ENCODE measurements around the gene UXS1.

The UXS1 gene

DNA sequence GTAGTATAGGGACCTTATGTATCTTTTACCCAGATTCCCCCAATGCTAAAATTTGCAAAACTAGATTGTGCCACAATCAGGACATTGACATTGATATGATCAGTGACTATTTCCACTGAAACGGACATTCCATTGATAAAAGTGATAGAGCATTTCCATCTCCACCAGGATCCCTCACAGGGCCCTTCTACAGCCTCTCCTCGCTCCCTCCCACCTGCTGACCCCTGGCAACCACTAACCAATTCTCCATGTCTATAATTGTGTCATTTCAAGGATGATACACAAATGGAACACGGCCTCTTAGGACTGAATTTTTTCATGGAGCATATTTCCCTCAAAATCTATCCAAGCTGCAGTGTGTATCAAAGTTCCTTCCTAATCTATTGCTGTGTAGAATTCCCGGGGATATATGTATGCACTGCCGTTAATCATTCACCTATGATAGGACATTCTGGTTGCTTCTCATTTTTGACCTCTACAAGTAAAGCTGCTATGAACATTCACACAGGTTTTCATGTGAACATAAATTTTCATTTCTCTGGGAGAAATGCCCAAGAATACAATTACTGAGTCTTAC lies 67.3 kb downstream of the UXS1 start:
- H3K27ac ChIP-seq (ENCODE audit: low read depth, low read length), result no peak overlapping the region
- peaks cover 3% of the 10 kb centered on the region for H3K4me1 ChIP-seq (ENCODE audit: insufficient read depth, low read length)
- peaks cover 4% of the 10 kb centered on the region for H3K36me3 ChIP-seq (ENCODE audit: insufficient read depth, low read length)
- H3K27me3 ChIP-seq (ENCODE audit: control insufficient read depth in 1 of 2, insufficient read depth in 2 of 2, low read length in 2 of 2), result no peaks in the 10 kb centered on the region
- H3K4me3 ChIP-seq (ENCODE audit: low read depth in 1 of 2, low read length in 2 of 2), result no peak overlapping the region
- no peaks in the 10 kb centered on the region for H3K9me3 ChIP-seq (ENCODE audit: low read length)
- H3K9ac ChIP-seq (ENCODE audit: low read length), result no peak overlapping the region

GRCh38 chr2:106126295-106126694 lies 67.8 kb downstream of the UXS1 start:
- peaks cover 3% of the 10 kb centered on the region for H3K4me1 ChIP-seq (ENCODE audit: insufficient read depth, low read length)
- H3K9me3 ChIP-seq (ENCODE audit: low read length), result no peaks in the 10 kb centered on the region
- no peaks in the 10 kb centered on the region for H3K27me3 ChIP-seq (ENCODE audit: control insufficient read depth in 1 of 2, insufficient read depth in 2 of 2, low read length in 2 of 2)
- H3K9ac ChIP-seq (ENCODE audit: low read length), result no peak overlapping the region
- H3K27ac ChIP-seq (ENCODE audit: low read depth, low read length), result no peak overlapping the region
- peaks cover 4% of the 10 kb centered on the region for H3K36me3 ChIP-seq (ENCODE audit: insufficient read depth, low read length)
- H3K4me3 ChIP-seq (ENCODE audit: low read depth in 1 of 2, low read length in 2 of 2), result no peak overlapping the region

DNA sequence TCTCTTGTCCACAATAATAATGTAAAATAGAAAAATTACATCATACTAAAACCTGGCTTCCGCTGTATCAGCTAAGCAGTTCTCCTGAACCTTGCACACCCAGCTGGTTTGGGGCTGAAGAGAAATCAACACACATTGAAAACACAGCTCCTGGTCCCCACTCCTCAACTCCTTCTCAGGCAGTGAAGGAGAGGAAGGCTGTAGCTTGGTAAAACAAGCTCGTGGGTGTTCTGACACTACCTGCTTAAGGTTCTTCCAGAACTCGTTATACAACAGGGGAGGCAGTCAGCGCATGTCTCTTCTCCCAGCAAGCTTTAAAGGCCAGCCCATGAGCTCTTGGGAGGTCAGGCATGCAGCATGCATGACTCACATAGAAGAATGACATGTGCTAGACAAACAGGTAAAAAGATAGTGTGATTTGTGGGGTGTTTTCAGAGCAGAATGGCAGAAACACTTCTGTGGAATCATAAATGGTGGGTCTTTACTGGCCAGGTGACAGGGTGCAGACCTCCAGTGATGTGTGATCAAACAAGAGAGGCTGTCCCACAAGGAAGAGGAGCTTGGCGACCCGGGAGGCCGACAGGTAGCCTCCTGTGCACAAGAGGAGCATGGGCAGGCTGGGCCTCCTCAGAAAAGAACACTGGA lies 69.1 kb downstream of the UXS1 start:
- H3K36me3 ChIP-seq (ENCODE audit: insufficient read depth, low read length), result peaks cover 10% of the 10 kb centered on the region
- H3K27me3 ChIP-seq (ENCODE audit: control insufficient read depth in 1 of 2, insufficient read depth in 2 of 2, low read length in 2 of 2), result no peaks in the 10 kb centered on the region
- H3K27ac ChIP-seq (ENCODE audit: low read depth, low read length), result no peak overlapping the region
- H3K4me1 ChIP-seq (ENCODE audit: insufficient read depth, low read length), result peaks cover 3% of the 10 kb centered on the region
- no peak overlapping the region for H3K9ac ChIP-seq (ENCODE audit: low read length)
- H3K9me3 ChIP-seq (ENCODE audit: low read length), result no peaks in the 10 kb centered on the region
- H3K4me3 ChIP-seq (ENCODE audit: low read depth in 1 of 2, low read length in 2 of 2), result no peak overlapping the region

DNA sequence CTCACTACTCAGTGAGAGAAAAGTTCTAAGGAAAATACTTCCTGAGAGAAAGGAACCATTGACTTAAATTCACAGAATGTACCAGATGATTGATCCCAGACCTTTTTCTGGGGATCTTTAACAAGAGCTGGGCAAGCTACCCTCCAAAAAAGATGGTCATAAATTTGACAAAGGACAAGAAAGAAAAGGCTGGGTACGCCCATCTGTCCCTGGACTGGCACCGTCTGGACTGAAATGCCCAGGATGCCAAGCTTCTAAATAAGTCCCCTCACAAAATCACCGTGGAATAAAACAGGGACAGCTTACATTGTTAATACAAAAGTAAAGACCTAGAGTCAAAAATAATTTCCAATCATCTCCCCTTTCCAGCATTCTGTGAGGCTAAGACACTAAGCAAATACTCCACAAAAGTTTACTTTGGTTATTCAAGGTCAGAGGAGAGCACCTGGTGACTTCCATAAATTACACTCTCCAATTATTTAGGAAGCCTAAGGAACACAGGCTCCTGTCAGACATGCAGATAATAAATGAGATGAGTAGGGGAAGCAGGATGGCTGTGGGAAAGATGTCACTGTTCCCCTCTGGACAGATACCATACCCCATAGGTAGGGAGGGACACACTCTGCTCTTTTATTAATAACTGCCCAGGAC lies 69.9 kb downstream of the UXS1 start:
- H3K9ac ChIP-seq (ENCODE audit: low read length), result no peak overlapping the region
- H3K27me3 ChIP-seq (ENCODE audit: control insufficient read depth in 1 of 2, insufficient read depth in 2 of 2, low read length in 2 of 2), result no peaks in the 10 kb centered on the region
- H3K4me3 ChIP-seq (ENCODE audit: low read depth in 1 of 2, low read length in 2 of 2), result no peak overlapping the region
- H3K36me3 ChIP-seq (ENCODE audit: insufficient read depth, low read length), result peaks cover 10% of the 10 kb centered on the region
- H3K27ac ChIP-seq (ENCODE audit: low read depth, low read length), result no peak overlapping the region
- peaks cover 3% of the 10 kb centered on the region for H3K4me1 ChIP-seq (ENCODE audit: insufficient read depth, low read length)
- H3K9me3 ChIP-seq (ENCODE audit: low read length), result no peaks in the 10 kb centered on the region

GRCh38 chr2:106122157-106122556 lies 71.9 kb downstream of the UXS1 start:
- Histone ChIP-seq H3K36me3 (ENCODE audit: insufficient read depth, low read length) (peaks cover 10% of the 10 kb centered on the region), H3K9ac (ENCODE audit: low read length) (no peak overlapping the region), H3K4me3 (ENCODE audit: low read depth in 1 of 2, low read length in 2 of 2) (no peak overlapping the region), H3K4me1 (ENCODE audit: insufficient read depth, low read length) (peaks cover 3% of the 10 kb centered on the region), H3K27ac (ENCODE audit: low read depth, low read length) (no peak overlapping the region), H3K9me3 (ENCODE audit: low read length) (no peaks in the 10 kb centered on the region), H3K27me3 (ENCODE audit: control insufficient read depth in 1 of 2, insufficient read depth in 2 of 2, low read length in 2 of 2) (no peaks in the 10 kb centered on the region)

DNA sequence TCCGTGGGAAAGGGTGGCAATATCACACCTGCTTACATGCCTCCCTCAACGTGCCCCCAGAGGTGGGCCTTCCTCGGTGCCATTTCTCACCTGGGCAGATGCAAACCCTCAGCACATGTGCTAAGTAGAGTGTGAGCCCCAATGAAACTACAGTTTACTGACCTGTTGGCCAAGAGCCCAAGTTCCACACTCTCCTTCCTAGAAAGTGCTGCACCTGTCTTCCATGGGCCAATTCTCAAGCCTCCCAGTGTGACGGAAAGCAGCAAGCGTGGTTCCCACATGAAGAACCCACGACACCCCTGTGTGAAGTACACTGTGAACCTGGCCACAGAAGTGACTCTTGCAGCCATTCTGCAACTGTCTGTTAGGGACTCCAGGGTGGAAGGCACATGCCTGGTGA lies 73.7 kb downstream of the UXS1 start:
- H3K27me3 ChIP-seq (ENCODE audit: control insufficient read depth in 1 of 2, insufficient read depth in 2 of 2, low read length in 2 of 2), result no peaks in the 10 kb centered on the region
- no peak overlapping the region for H3K4me3 ChIP-seq (ENCODE audit: low read depth in 1 of 2, low read length in 2 of 2)
- H3K4me1 ChIP-seq (ENCODE audit: insufficient read depth, low read length), result peaks cover 3% of the 10 kb centered on the region
- H3K36me3 ChIP-seq (ENCODE audit: insufficient read depth, low read length), result peaks cover 9% of the 10 kb centered on the region
- no peaks in the 10 kb centered on the region for H3K9me3 ChIP-seq (ENCODE audit: low read length)
- no peak overlapping the region for H3K27ac ChIP-seq (ENCODE audit: low read depth, low read length)
- no peak overlapping the region for H3K9ac ChIP-seq (ENCODE audit: low read length)

GRCh38 chr2:106119074-106119473 lies 75.0 kb downstream of the UXS1 start:
- Histone ChIP-seq H3K4me1 (ENCODE audit: insufficient read depth, low read length) (peaks cover 3% of the 10 kb centered on the region), H3K9me3 (ENCODE audit: low read length) (no peaks in the 10 kb centered on the region), H3K36me3 (ENCODE audit: insufficient read depth, low read length) (peaks cover 6% of the 10 kb centered on the region), H3K9ac (ENCODE audit: low read length) (no peak overlapping the region), H3K4me3 (ENCODE audit: low read depth in 1 of 2, low read length in 2 of 2) (no peak overlapping the region), H3K27me3 (ENCODE audit: control insufficient read depth in 1 of 2, insufficient read depth in 2 of 2, low read length in 2 of 2) (no peaks in the 10 kb centered on the region), H3K27ac (ENCODE audit: low read depth, low read length) (no peak overlapping the region)

DNA sequence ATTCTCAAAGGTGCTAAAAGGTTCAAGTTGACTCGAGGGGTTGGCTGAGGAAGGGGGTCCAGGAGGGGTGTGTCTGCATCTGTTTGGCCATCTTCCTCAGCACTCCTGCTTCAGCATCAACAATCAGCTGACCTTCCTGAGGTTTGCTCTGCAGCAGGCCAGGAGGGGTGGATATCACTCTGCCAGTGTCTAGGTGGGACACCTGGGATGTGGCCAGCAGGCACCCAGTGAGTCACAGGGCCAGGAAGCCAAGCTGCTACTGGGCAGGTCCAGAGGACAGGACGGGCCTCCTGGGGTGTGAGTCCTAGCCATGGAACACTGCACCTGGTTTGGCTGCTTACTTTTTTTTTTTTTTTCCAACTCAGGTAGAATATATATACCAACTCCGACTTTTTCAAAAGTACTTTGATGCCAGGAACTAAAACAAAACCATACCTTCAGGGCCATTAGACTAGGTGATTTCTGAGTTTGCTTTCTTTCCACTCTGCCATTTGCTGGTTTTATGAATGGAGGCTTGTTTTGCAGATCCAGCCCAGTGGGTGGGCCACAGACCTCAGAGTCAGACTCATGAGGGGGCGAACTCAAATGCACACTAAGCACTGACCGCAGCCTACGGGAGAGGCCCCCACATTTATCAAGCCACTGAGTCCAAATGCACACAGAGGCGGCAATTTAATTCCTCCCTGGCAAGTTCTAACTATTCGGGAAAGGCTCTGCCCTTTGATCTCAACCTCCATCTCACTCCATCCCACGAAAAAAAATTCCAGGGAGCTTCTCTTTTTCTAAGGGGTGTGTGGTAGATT lies 76.0 kb downstream of the UXS1 start:
- Histone ChIP-seq H3K4me1 (ENCODE audit: insufficient read depth, low read length) (no peaks in the 10 kb centered on the region), H3K36me3 (ENCODE audit: insufficient read depth, low read length) (peaks cover 6% of the 10 kb centered on the region), H3K27me3 (ENCODE audit: control insufficient read depth in 1 of 2, insufficient read depth in 2 of 2, low read length in 2 of 2) (no peaks in the 10 kb centered on the region), H3K4me3 (ENCODE audit: low read depth in 1 of 2, low read length in 2 of 2) (no peak overlapping the region), H3K27ac (ENCODE audit: low read depth, low read length) (no peak overlapping the region), H3K9ac (ENCODE audit: low read length) (no peak overlapping the region), H3K9me3 (ENCODE audit: low read length) (no peaks in the 10 kb centered on the region)

GRCh38 chr2:106117347-106117746 lies 76.8 kb downstream of the UXS1 start:
- no peak overlapping the region for H3K9ac ChIP-seq (ENCODE audit: low read length)
- H3K27me3 ChIP-seq (ENCODE audit: control insufficient read depth in 1 of 2, insufficient read depth in 2 of 2, low read length in 2 of 2), result no peaks in the 10 kb centered on the region
- H3K4me3 ChIP-seq (ENCODE audit: low read depth in 1 of 2, low read length in 2 of 2), result no peak overlapping the region
- no peaks in the 10 kb centered on the region for H3K9me3 ChIP-seq (ENCODE audit: low read length)
- H3K27ac ChIP-seq (ENCODE audit: low read depth, low read length), result no peak overlapping the region
- no peaks in the 10 kb centered on the region for H3K4me1 ChIP-seq (ENCODE audit: insufficient read depth, low read length)
- H3K36me3 ChIP-seq (ENCODE audit: insufficient read depth, low read length), result peaks cover 7% of the 10 kb centered on the region

GRCh38 chr2:106116248-106116647 lies 77.9 kb downstream of the UXS1 start:
- Histone ChIP-seq H3K9me3 (ENCODE audit: low read length) (no peaks in the 10 kb centered on the region), H3K27ac (ENCODE audit: low read depth, low read length) (no peak overlapping the region), H3K36me3 (ENCODE audit: insufficient read depth, low read length) (peaks cover 18% of the 10 kb centered on the region)

GRCh38 chr2:106115665-106116064 lies 78.4 kb downstream of the UXS1 start:
- no peak overlapping the region for H3K4me3 ChIP-seq (ENCODE audit: low read depth in 1 of 2, low read length in 2 of 2)
- H3K27ac ChIP-seq (ENCODE audit: low read depth, low read length), result no peak overlapping the region
- H3K9ac ChIP-seq (ENCODE audit: low read length), result no peak overlapping the region
- peaks cover 18% of the 10 kb centered on the region for H3K36me3 ChIP-seq (ENCODE audit: insufficient read depth, low read length)
- no peaks in the 10 kb centered on the region for H3K9me3 ChIP-seq (ENCODE audit: low read length)
- H3K4me1 ChIP-seq (ENCODE audit: insufficient read depth, low read length), result no peaks in the 10 kb centered on the region
- no peaks in the 10 kb centered on the region for H3K27me3 ChIP-seq (ENCODE audit: control insufficient read depth in 1 of 2, insufficient read depth in 2 of 2, low read length in 2 of 2)

More at GRCh38 chr2:106116248-106116647, 77.9 kb downstream of the UXS1 start:
- Histone ChIP-seq H3K27me3 (ENCODE audit: control insufficient read depth in 1 of 2, insufficient read depth in 2 of 2, low read length in 2 of 2) (no peaks in the 10 kb centered on the region), H3K9ac (ENCODE audit: low read length) (no peak overlapping the region), H3K4me3 (ENCODE audit: low read depth in 1 of 2, low read length in 2 of 2) (no peak overlapping the region), H3K4me1 (ENCODE audit: insufficient read depth, low read length) (no peaks in the 10 kb centered on the region)

All from muscle layer of colon (tissue), 2 donors.